NT2/D1 (cell line): ENCODE data around the gene FAM20C.

Experiments used
- SUZ12 ChIP-seq: IDR thresholded peaks from 2 replicates; pipeline ENCODE4 v1.6.1; 2011; ENCODE audit not compliant: insufficient read length, insufficient read depth; ENCODE audit errors: extremely low read depth
- YY1 ChIP-seq: IDR thresholded peaks from 2 replicates; pipeline ENCODE4 v1.6.1; 2011; ENCODE audit not compliant: insufficient read length, insufficient read depth
- ZNF274 ChIP-seq: IDR thresholded peaks from 2 replicates; pipeline ENCODE4 v1.6.1; 2011; ENCODE audit warnings: mild to moderate bottlenecking, low read depth, low read length

GRCh38 chr7:286266-286665 lies 93.9 kb downstream of the FAM20C start:
- no peak for TF ChIP-seq YY1
- TF ChIP-seq ZNF274, result no peak
- TF ChIP-seq SUZ12, result no peak
